GM19238 (cell line): ENCODE data around the gene CWC27.
"Not testable (repeated sequence)": the region's sequence is repeated elsewhere in the genome, so short reads cannot be mapped to it uniquely, and the experiment has no call there.

ENCODE experiments used
- DNase-seq: peaks from one replicate; pipeline ENCODE4 v3.0.0; 2011; ENCODE audit warnings: low spot score; ENCODE audit not compliant: insufficient read length

CWC27 gene

DNA sequence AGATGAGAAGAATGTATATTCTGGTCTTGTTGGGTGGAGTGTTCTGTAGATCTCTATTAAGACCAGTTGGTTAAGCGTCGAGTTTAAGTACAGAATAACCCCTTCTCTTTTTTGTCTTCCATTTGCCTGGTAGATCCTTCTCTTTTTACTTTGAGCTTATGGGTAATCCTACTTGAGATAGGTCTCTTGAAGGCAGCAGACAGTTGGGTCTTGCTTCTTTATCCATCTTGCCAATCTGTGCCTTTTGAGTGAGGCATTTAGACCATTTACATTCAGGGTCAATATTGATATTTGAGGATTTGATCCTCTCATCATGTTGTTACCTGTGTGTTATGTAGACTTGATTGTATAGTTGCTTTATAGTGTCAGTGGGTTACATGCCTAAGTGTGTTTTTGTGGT lies 152.7 kb downstream of the CWC27 start:
- DNase-seq, result no peak

DNA sequence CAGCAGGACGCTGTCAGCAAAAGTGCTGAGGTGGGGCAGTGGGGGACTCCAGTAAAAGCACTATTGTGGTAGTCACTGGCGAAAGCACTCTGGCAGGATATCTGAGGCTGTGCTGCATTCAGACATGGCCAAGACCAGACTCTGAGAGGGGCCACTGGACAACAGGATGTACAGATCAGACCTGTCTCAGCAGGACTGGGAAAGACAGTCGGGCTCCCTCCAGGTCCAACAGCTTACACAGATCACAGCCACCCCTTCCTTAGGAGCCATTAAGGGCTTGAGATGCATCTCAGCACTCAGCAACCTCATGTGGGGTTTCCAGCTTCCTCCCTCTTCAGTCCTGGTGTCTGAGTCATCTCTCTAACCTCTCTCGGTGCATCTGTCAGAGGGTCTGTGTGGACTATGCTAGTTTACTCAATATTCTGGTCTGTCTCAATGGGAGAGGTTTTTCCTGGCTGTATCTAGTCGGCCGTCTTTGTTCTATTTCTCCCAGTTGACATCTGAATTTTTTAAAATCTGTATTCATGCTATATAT lies 154.5 kb downstream of the CWC27 start:
- no peak for DNase-seq

DNA sequence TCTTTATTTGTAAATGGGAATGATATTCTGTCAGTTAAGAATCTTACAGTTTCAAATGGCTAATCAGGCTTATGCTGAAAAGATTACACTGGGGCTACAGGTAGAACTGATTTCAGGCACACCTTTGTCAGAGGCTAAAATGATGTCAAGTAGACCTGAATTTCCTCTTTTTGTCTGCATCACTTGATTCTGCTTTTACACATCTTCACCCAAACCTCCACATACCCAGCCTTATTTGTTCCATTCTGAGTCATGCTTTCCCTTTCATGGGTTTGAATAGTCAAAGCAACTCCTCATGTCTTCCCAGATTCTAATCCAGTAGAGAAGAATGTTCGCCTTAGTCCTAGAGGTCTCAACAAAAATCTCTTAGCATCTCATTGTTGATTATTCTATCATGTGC lies 156.4 kb downstream of the CWC27 start:
- no peak for DNase-seq

DNA sequence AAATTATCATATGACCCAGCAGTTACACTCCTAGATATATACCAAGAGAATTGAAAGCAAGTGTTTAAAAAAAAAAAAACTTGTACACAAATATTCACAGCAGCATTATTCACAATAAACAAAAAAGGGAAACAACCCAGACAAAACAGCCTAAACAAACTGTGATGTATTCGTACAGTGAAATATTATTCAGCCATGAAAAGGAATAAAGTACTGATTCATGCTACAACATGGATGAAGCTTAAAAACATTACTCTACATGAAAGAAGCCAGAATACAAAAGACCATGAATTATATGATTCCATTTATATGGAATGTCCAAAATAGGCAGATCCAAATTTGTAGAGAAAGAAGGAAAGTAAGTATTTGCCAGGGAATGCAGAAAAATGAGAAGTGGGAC lies 161.1 kb downstream of the CWC27 start:
- no peak for DNase-seq

DNA sequence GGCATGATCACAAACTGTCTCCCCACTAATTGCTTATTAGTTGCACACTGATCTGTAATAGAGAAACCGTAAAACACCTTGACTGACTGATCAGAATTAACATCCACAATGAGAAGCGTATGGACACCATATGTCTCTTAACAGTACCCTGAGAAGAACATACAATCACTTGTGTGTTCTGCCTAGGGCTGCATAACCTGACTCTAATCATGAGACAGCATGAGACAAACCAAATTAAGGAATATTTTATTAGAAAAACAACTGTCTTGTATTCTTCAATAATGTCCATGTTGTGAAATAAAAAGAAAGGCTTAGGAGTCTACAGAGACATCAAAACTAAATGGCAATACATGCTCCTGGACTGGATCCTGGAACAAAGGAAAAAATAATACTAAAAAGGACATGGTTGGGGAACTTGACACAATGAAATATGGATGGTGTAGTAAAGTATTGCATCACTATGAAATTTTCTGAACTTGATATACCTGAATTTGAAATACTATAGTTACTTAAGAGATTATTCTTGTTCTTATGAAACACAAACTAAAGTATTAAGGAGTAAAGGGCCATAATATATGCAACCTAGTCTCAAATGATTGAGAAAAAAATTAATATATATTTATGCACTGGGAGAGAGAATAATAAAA lies 162.1 kb downstream of the CWC27 start:
- no peak for DNase-seq

DNA sequence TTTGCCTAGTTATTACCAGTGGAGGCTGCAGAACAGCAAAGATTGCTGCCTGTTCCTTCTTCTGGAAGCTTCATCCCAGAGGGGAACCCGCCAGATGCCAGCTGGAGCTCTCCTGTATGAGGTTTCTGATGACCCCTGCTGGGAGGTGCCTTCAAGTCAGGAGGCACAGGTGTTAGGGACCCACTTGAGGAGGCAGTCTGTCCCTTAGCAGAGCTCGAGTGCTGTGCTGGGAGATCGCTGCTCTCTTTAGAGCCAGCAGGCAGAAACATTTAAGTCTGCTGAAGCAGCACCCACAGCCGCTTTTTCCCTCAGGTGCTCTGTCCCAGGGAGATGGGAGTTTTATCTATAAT lies 170.7 kb downstream of the CWC27 start:
- not testable (repeated sequence) for DNase-seq

DNA sequence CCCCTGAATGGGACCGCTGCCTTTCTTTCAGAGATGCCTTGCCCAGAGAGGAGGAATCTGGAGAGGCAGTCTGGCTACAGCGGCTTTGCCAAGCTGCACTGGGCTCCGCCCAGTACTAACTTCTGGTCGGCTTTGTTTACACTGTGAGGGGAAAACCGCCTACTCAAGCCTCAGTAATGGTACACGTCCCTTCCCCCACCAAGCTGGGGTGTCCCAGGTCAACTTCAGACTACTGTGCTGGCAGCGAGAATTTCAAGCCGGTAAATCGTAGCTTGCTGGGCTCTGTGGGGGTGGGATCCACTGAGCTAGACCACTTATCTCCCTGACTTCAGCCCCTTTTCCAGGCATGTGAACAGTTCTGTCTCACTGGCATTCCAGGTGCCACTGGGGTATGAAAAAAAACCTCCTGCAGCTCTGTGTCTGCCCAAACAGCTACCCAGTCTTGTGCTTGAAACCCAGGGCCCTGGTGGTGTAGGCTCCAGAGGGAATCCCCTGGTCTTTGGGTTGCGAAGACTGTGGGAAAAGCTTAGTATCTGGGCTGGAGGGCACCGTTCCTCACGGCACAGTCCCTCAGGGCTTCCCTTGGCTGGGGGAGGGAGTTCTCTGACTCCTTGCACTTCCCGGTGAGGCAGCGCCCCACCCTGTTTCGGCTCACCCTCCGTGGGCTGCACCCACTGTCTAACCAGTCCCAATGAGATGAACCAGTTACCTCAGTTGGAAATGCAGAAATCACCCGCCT lies 171.2 kb downstream of the CWC27 start:
- DNase-seq, result no peak

DNA sequence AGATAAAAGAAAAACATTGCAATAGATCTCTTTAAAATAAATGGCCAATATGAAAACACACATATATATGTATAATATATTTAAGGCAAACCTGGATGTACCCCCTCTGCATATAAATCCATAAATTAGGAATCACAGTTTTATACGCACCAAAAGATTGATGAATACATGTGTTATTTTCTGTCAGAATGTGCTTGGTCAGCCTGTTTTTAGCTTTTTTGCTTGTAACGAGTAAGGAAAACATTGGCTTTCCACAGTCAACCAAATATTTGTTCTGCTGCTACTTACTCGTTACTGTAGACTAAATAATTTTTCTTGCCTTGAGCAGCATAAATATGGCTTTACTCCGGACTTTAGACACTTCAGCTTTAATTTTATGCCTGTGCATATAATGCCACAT lies 173.7 kb downstream of the CWC27 start:
- DNase-seq, result no peak

DNA sequence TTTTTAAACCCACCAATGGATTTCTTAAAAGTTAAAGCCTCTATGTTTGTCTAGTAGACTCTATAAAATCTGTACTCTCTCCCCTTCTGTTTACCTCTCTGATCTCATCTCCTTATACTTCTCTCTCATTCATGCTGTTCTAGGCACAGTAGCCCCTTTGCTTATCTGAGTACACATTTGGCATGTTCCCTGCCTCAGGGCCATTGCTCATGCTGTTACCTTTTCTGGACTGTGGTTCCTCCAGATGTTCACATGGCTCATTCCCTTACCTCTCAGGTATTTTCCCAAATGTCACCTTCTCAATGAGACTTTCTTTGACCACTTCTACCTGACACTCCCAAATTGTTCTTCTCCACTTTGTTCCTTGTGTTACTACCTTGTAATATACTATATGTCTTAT lies 176.1 kb downstream of the CWC27 start:
- DNase-seq, result no peak

DNA sequence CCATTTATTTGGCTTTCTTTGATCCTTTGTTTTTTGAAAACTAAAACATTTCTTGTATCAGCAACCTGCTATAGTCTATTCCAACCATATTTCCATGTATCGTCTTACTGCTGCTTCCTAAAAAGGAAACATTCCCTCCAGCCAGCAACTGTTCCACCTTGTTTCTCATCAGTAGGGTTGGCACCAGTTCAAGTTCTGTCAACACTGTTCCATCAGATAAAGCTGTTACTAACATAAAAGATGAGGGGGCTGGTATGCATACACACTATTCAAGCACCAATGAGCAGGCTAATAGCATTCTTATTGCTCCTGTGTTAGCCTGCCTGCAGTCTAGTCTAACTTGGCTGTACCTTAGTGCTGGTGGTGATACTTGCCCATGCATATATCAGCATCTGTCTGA lies 178.3 kb downstream of the CWC27 start:
- no peak for DNase-seq

DNA sequence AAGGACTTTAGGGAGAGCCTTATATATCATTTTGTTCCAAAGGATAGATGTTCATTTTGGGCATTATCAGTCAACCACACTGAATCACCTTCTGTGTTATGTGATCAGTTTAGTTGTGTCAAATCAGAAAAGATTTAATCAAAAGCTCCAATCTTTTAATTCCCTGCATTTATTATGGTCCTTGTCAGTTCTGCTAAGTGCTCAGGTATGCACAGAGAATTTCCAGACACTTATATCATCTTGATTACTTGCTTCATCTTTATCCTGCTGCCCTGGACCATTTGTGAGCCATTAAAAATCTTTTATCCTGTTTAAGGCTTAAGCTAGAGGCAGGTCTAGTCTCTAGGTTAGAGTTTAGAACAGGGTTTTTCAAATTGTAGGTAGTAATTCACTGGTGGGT lies 179.1 kb downstream of the CWC27 start:
- DNase-seq, result no peak

DNA sequence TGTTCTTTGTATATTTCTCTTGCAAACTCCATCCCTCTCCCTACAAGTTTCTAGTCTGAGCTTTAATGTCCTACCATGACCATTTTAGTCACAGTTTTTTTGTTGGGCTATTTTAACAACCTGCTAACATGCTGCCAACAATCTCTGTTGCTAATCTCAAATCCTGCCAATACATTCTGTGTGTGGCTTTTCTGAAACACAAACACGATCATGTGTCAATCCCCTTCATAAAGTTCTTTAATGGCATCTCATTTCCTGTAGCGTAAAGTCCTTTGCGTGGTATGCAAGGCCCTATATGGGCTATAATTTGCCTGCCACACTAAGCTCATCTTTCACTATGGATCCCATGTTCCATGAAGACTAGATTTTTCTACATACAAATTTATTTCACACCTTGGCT lies 180.6 kb downstream of the CWC27 start:
- no peak for DNase-seq

DNA sequence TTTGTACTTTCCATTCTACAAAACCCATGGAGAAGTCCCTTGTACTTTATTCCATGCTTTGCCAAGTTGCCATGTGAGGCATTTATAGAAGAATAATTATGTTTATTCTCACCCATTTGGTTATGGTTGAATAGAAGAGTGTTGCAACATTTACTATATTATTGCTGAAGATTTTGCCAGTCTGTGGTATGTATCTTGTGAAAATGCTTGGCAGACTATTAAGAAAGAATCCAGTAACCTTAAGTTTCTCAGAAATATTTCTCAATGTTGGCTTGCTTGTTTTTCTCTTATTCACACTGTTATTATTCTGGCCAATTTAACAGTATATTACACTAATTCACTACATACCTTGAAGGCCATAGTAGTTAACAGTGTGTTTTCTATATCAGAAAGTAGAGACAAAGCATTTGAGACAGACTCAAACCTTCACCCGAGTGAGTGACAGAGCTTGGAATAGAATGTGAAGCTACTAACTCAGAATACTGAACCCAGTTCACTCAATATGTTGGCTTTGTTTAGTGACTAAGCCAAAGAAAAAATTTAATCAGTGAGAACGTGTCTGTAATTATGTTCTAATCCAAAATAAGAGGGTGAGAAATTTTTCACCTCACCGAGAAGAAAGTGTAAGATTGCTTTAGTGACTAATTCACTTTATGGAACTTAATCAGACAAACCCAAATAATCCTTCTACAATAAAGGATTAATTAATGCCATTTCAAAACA lies 184.4 kb downstream of the CWC27 start:
- DNase-seq, result no peak

DNA sequence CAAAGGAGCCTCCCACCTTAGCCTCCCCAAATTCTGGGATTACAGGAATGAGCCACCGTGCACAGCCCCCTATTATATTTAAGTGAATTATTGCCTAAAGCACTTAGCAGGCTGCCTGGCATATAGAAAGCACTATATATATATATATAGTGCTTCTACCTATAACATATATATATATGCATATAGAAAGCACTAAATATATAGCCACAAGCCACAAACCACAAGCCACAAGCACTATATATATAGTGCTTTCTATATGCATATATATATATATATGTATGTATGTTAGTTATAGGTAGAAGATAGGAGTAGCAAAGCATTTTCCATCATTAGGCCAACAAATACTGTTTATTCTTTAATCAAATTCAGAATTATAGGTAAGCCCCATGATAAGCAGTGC lies 185.8 kb downstream of the CWC27 start:
- DNase-seq, result no peak

DNA sequence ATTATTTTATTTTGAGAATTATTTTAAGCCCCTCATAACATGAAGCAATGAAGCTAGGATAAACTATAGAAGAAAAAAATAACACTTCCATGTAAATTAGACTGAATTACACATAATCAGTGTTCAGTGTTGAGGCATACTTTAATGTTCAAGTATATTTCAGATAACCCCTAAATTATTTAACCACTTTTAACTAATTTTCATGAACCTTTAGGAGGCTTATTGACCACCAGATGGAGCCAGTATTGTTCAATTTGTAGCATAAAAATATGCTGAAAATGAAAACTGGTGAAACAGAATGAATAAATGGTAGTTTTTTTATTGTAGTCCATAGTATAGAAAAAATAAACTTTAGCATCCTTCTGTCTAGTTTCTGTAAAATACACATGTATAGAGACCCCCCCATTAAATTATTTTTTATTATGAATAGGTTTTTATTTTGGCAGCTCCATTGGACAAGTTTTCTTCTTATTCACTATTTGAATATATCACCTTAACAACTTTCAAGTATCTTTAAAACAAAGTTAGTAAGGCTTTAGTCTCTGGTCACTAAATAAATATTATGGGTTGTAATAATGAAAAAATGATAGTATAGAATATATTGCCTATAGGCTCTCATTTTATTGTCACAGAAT lies 190.1 kb downstream of the CWC27 start:
- DNase-seq, result no peak

DNA sequence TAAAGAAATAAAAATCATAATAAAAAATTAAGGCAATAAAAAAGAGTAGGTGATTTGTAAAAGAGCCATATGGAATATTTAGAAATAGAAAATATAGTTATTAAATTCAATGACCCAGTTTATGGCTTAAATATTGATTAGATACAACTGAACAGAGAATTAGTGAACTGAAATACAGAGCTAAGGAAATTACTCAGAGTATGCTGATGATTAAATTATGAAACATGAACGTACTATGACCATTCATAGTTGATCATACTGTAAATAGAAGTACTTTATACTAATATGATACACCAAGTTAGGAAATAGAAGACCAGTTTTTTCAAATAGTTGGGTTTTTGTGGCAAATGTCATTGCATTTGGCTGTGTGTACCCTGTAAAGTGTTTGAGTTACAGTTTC lies 194.5 kb downstream of the CWC27 start:
- no peak for DNase-seq

DNA sequence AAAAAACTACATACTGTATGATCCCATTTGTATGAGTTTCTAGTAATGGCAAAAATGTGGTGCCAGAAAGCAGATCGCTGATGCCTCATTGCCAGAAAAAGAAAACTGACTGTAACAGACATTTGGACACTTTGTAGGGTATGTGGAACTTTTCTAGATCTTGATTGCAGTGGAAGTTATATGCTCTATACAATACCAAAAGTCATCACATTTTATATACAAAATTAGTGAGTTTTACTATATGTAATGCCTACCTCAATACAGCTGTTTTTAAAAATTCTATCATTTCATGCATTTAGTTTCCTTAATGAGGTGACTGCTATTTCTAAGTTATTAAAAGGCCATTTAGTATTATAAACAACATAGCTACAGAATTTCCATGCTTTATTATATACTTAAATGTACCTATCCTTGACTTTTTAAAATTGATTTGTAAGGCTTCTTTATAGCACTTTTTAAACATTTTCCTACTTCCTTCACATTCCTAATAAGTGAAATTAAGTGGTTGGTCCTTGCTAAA lies 199.9 kb downstream of the CWC27 start:
- no peak for DNase-seq

DNA sequence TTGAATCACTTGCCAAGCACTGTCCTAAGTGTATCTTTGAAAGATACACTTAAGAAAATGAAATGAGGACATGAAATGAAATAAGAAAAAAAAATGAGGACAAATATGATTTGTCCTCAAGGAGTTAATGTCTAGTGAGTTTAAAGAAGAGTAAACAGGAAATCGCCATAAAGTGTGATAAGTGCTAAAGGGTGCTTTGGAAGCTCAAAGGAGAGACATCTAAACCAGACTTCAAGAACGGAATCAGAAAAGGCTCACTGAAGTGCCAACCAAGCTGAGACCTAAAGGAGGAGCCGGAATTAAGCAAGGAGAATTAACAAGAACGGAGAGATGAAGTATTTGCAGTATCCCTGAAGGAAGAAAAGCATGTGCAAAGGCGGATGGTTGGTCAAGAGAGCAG lies 200.8 kb downstream of the CWC27 start:
- no peak for DNase-seq

DNA sequence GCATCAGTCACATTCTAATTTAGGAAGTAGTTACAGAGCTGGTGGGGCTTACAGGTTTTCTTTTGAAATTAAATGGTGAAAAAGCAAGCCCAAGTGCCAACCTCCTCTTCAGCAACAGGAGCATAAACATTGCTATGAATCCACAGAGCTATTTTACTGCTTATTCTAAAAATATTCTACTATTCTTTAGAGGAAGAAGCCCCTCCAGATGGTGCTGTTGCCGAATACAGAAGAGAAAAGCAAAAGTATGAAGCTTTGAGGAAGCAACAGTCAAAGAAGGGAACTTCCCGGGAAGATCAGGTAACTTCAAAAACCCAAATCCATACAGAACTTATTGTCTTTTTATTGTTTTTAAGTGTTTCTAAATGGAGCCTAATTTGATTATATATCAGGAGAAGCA lies 202.8 kb downstream of the CWC27 start:
- no peak for DNase-seq

DNA sequence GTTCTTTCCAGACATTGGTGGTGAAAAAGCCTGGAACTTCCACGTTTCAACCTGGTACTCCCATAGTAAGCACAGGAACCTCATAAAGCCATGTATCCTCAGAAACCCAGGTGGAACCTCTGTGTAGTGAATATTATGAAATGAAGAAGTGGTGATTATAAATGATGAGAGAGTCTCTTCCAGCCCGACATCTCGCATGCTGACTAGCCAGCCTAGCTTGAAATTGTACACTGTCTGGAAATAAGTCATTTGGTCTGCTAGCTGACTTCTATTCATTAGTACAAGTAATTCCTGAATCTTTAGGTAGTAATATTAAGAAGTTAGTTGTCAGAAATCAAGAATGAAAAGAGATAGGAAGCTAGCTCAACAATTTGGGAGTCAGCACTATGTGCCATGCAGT lies 203.3 kb downstream of the CWC27 start:
- no peak for DNase-seq

DNA sequence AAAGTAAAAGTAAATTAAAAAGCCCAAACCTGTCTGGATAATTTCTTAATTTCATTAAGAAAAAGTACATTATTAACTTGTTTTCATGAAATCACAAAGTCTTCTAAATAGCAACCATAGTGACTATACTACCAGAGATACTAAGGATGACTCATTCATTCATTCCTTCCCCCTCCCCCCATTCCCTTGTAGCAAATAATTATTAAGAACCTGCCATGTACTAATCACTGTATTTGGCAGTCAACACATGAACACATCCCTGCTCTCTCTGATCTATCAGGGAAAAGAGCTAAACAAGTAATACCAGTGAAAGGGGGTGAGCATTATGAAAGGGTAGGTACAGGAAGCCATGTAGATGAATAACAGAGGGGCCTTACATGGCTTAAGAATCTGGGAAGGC lies 203.9 kb downstream of the CWC27 start:
- no peak for DNase-seq

DNA sequence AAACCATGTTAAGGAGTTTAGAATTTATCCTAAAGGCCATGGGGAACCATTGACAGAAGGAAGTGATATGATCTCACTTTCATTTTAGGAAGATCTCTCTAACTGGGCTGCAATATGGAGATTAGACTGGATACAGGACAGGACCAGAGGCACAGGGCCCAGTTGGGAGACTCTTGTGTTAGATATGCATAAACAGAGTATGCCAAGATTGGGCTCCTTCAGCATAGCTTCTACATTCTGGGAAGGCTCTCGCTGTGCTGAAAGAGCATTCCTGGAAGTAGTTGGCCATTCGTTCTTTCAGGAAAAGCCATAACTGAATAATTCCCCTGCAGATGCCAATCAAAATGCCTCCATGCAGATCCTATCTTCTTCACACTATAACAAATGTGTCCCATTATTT lies 204.5 kb downstream of the CWC27 start:
- no peak for DNase-seq
